Hindlimb muscle (tissue), 1 donor: ENCODE data around the gene FOXK2. TPM values are rescaled to one million over a fixed set of nuclear protein-coding genes. Genes with fewer than 3 reads are reported as not detected.
"Not testable (repeated sequence)": the region's sequence is repeated elsewhere in the genome, so short reads cannot be mapped to it uniquely, and the experiment has no call there.

ENCODE experiments used
- DNase-seq: peaks from one replicate; pipeline ENCODE4 v3.0.0-alpha.2; 2013
- polyA plus RNA-seq: library from polyadenylated mRNA; unstranded; fragments of 120-200 nt; gene quantifications from one replicate; pipeline ENCODE4 v1.2.1, GENCODE V29; 2013; ENCODE audit not compliant: insufficient read length

Gene FOXK2
- polyA plus RNA-seq, 1 donor, result 44.4 TPM

- DNase-seq, result no peak
These were observed 14.9 kb downstream of the FOXK2 start for GRCh38 chr17:82534401-82534812.

GRCh38 chr17:82536512-82537201 is 17.1 kb downstream of the FOXK2 start:
- no peak for DNase-seq

GRCh38 chr17:82537228-82537627 is 17.7 kb downstream of the FOXK2 start:
- DNase-seq, result not testable (repeated sequence)

GRCh38 chr17:82539076-82539475 is 19.5 kb downstream of the FOXK2 start:
- DNase-seq, result not testable (repeated sequence)

- no peak for DNase-seq
These were observed 22.9 kb downstream of the FOXK2 start for GRCh38 chr17:82542439-82542838.

- DNase-seq, result no peak
These were observed 25.0 kb downstream of the FOXK2 start for GRCh38 chr17:82544431-82545070.

GRCh38 chr17:82545071-82545462 is 25.5 kb downstream of the FOXK2 start:
- no peak for DNase-seq

- no peak for DNase-seq
These were observed 28.4 kb downstream of the FOXK2 start for GRCh38 chr17:82547981-82548380.

- no peak for DNase-seq
These were observed 29.3 kb downstream of the FOXK2 start for GRCh38 chr17:82548681-82549303.

- DNase-seq, result no peak
These were observed 32.4 kb downstream of the FOXK2 start for GRCh38 chr17:82551779-82552457.

GRCh38 chr17:82552580-82552979 is 33.0 kb downstream of the FOXK2 start:
- DNase-seq, result no peak

GRCh38 chr17:82553210-82553930 is 33.8 kb downstream of the FOXK2 start:
- no peak for DNase-seq

GRCh38 chr17:82557510-82557909 is 38.0 kb downstream of the FOXK2 start:
- not testable (repeated sequence) for DNase-seq

GRCh38 chr17:82559566-82560251 is 40.2 kb downstream of the FOXK2 start:
- no peak for DNase-seq

- DNase-seq, result no peak
These were observed 40.7 kb downstream of the FOXK2 start for GRCh38 chr17:82560252-82560642.

GRCh38 chr17:82560802-82561428 is 41.4 kb downstream of the FOXK2 start:
- DNase-seq, result no peak

- DNase-seq, result no peak
These were observed 42.0 kb downstream of the FOXK2 start for GRCh38 chr17:82561429-82562035.

GRCh38 chr17:82562718-82563220 is 43.2 kb downstream of the FOXK2 start:
- DNase-seq, result not testable (repeated sequence)

- DNase-seq, result no peak
These were observed 43.8 kb downstream of the FOXK2 start for GRCh38 chr17:82563318-82563717.

- DNase-seq, result not testable (repeated sequence)
These were observed 44.2 kb downstream of the FOXK2 start for GRCh38 chr17:82563745-82564144.

- no peak for DNase-seq
These were observed 44.7 kb downstream of the FOXK2 start for GRCh38 chr17:82564241-82564640.
